Measurements from ENCODE around the gene RAB12.
"Not testable (repeated sequence)": the region's sequence is repeated elsewhere in the genome, so short reads cannot be mapped to it uniquely, and the experiment has no call there.

The RAB12 gene, protein sequence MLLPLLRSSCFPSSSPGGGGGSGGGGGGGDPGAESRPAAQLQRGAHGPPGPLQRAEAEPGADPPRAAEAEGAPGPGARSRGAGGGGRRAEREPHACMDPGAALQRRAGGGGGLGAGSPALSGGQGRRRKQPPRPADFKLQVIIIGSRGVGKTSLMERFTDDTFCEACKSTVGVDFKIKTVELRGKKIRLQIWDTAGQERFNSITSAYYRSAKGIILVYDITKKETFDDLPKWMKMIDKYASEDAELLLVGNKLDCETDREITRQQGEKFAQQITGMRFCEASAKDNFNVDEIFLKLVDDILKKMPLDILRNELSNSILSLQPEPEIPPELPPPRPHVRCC

DNA sequence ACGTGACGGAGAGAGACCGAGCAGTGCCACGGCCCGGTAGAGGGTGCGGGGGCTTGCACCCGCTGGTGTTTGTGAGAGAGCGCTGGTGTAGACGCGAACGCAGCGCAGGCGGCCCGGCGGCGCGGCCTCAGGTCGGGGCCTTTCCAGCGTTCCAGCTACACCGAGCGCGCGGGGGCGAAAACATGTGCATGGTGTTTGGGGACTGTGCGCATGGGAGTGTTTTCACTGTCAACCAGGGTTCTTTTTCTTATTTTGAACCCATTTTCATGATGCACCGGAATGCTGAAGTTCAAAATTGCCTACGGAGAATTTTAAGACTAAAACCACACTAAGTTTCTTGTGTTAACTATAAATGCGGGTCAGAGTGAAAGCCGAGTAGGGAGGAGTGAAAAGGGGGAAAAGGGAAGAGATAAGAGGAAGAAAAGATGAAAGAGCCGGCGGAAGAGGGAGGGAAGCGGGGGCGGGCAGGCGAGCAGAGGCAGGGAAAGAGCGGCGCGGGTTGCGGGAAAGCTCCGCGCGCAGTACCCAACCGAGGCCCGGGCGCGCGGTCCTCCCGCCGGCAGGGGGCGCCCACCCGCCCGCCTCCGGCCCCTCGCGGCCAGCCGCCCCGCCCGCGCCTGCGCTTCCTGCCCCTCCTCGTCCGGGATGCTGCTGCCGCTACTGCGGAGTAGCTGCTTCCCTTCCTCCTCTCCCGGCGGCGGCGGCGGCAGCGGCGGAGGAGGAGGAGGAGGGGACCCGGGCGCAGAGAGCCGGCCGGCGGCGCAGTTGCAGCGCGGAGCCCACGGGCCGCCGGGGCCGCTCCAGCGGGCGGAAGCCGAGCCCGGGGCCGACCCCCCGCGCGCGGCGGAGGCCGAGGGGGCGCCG lies at the start of gene RAB12:
RAB12 (plus strand) TSS at position 643 of the 864 bp plus-strand sequence; CDS start at position 646, 3 bp downstream.
- peak; percentile 63 to 70 for DNase-seq (ENCODE audit: low read depth in 2 of 2)

DNA sequence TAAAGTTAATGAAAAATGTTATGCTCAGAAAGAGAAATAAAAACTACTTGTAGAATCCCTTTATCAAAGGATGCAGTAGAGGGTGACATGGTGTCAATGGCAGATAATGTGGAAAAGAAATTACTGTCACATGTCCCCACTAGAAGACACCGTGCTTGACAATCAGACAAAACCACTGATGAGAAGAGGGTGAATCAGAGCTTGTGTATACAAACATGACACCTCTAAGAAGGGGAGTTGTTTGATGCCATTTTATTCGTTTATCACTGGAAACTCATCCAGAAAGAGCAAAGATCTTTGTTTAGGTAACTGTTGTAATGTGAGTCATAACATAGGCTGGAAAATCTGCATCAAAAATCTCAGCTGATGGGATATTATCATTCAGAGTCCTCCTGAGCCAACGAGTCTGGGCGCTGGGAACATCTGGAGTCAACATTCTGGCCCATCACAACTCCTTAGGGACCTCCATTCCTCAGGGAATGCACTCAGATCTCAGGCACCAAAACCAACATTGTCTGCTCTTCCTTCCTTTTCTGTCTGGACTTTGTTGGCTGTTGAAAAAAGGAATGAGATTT lies 49.5 kb upstream of the RAB12 start:
- DNase-seq (ENCODE audit: low read depth in 2 of 2): no peak

DNA sequence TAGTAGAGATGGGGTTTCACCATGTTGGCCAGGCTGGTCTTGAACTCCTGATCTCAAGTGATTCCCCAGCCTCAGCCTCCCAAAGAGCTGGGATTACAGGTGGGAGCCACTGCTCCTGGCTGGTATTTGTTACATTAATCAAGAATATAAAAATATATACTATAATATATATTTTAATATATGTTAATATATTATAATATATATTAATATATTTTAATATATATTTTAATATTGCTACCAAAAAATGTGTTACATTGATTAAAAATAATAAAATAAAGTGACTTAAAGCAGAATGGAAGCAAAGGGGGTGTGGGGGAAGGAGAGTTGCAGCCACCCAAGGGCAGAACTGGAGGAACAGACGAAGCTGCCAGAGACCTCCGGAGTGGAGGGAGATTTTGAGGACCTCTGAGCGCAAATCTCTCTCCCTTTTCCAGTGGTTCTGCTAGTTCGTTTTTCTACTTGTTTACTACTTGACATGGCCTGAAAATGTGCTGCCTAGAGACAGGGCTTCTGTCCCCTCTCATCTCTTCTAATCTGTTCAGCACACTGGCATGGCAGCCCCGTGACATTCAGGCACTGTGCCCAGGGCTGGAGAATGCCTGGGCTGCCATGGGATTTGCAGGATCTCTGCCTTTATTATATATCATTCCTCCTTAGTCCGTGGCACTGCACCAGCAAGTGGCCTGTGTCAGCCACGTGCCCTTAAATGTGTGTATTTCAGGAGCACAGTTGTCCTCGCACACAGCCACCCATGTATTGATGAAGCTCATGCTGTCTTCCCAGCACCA lies 47.9 kb upstream of the RAB12 start:
- no peak for DNase-seq (ENCODE audit: low read depth in 2 of 2)

DNA sequence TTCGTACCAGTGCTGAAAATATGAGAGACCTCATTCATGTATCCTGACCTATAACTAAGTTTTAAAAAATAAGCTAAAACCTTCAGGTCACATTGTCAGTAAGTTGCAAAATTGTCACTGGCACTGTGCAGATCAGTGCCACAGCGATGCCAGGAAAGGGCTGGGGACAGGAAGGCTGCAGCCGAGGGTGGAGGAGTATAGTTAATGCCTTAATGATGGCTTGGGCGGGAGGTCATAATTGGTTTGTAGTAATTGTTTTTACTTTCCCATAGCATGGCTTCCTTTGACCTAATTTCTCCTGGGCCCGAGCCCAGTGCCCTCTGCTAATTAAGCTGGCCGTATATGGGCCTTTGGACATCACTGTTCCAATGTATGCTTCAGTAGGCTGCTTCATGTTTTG lies 47.2 kb upstream of the RAB12 start:
- DNase-seq (ENCODE audit: low read depth in 2 of 2): no peak

DNA sequence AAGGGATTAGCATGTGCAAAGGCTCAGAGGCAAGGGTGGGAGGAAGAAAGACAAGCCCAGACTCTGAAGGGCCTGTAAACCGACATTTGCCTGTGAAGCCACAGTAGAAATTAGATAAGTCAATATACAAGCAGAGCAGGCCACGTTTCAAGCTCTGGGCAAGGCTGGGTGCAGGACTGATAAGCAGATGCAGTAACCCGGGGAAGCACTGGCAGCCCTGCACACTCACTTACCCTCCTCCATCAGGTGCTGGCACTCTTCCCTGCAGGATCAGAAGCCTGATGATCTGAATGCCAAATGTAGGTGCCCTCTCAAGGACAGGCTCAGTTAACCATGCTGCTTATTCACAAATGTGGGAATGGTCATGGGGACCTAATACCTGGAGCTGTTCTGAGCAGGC lies 46.3 kb upstream of the RAB12 start:
- DNase-seq (ENCODE audit: low read depth in 2 of 2): no peak

DNA sequence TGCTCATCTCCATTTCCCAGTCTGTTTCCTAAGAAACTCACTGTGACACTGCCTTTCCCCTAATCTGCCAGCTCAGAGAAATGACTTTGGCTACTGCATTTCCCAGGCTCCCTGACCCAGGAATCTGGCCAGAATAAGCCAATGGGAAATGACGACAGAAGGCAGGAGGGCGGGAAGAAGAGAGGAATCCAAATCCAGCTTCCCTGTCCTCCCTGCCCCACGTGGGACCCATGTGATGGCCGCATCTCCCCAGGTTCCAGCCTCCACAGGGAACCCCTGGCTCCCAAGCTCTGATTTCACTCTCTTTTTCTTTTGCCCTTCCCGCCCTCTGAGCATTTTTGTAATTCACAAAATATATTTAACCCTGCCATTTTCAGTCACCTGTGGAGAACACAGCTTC lies 37.8 kb upstream of the RAB12 start:
- no peak for DNase-seq (ENCODE audit: low read depth in 2 of 2)

DNA sequence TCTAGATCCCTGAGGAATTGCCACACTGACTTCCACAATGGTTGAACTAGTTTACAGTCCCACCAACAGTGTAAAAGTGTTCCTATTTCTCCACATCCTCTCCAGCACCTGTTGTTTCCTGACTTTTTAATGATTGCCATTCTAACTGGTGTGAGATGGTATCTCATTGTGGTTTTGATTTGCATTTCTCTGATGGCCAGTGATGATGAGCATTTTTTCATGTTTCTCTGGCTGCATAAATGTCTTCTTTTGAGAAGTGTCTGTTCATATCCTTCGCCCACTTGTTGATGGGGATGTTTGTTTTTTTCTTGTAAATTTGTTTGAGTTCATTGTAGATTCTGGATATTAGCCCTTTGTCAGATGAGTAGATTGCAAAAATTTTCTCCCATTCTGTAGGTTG lies 35.5 kb upstream of the RAB12 start:
- DNase-seq (ENCODE audit: low read depth in 2 of 2): not testable (repeated sequence)

DNA sequence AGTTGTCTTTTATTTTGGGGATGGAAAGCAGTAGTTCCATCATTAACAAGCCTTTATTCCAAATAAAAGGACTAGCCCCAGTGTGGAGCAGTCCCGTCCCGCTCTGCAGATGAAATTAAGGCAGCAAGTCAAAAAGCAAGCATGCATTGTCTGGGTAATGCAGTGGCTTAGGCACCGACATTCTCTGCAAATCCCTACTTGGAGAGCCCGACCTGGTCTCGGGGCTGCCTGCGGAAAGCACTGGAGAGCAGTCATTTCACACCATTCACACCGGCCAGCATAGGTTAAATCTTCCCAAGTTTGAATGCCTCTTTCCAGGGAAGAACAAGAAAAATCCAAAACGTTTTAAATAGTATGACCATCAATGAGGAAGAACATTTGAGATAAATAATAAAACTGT lies 24.4 kb upstream of the RAB12 start:
- DNase-seq (ENCODE audit: low read depth in 2 of 2): no peak

DNA sequence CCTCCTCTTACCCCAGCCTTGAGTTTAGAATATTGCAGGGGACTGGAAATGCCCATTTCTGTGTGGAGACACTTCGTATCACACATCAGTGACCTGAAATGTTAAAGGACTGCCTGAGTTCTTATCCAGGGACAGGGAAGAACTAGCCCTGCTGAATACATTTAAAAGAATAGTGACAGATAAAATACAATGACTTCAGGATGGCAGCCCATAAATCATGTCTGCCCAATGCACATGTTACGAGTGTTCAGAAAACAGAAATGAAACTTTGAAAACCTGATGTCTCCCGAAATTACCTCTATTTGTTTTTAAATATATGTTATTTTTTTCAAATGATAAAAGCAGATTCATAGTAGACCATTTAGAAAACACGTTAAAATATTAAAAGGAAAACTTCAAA lies 22.3 kb upstream of the RAB12 start:
- DNase-seq (ENCODE audit: low read depth in 2 of 2): no peak

DNA sequence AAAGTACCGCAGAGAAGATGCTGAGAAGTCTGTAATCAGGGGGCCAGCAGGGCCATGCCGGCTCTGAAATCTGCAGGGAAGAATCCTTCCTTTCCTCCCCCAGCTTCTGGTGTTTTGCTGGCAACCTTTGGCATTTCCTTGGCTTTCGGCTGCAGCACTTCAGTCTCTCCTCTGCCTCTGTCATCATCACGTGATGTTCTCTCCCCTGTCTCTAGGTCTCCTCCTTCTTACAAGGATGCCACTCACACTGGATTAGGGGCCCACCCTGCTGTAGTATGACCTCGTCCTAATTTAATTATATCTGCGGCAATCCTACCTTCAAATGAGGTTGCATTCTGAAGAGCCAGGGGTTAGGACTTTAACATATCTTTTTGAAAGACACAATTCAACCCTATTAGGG lies 13.8 kb upstream of the RAB12 start:
- no peak for DNase-seq (ENCODE audit: low read depth in 2 of 2)

DNA sequence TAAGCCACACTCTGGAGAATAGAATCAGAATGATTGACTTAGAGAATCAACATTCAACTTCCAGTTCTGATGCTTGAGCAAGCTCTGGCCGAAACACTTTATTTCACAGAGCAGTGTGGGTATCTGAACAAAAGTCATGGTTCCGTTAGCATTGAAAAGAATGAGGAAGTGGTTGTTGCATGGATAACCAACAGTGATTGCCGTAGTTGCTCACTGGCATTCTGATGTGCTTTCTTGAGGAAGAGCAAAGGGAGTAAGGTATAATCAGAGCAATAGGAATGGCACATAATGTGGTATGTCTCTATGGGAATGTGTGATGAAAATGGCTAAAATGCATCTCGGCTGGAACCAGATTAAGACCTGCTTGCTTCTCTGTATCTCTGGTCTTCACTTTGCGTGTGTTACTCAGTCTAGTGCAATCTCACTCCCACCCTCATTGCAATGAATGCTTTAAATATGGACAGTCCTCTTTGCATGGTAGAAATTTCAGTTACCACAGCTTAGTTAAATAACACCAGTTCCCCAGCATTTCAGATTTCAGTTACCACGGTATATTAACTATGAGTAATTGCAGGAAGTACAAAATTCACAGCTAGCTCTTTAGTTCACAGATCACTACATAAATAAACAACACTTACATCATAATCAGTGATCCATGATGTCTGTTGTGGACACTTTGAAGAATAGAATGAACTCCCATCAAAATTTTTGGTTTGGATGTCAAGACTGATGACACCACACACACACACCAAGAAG lies 7.8 kb upstream of the RAB12 start:
- no peak for DNase-seq (ENCODE audit: low read depth in 2 of 2)

DNA sequence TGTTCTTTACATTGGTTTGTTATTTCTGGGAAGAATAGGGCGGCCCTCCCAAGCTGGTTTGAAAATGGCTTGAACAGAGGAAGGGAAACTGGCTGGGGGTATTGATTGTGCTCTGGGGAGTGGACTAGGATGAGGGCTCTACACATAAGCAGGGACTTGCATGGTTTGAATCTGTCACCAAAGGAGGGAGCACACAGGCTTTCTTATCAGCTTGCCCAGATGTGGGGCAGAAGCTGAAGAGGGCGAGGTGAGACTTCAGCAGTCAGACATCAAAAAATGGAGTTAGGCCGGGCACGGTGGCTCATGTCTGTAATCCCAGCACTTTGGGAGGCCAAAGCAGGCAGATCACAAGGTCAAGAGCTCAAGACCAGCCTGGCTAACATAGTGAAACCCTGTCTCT lies 7.2 kb upstream of the RAB12 start:
- no peak for DNase-seq (ENCODE audit: low read depth in 2 of 2)

DNA sequence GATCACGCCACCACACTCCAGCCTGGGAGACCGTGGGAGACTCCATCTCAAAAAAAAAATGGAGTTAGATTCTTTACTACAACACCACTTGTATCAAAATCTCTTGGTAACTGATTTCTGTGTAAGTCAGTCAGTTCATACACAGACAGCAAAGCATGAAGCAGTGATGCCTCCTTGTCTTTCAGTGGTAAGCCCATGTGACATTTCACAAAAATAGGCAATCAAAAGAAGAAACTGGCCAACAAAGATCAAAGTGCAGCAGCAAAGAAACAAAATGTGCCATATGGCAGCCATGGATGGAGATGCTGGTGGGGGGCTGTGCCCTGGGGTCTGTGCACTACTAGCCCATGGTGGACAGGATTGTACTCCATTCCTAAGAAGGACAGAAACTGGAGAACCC lies 6.7 kb upstream of the RAB12 start:
- DNase-seq (ENCODE audit: low read depth in 2 of 2): no peak

DNA sequence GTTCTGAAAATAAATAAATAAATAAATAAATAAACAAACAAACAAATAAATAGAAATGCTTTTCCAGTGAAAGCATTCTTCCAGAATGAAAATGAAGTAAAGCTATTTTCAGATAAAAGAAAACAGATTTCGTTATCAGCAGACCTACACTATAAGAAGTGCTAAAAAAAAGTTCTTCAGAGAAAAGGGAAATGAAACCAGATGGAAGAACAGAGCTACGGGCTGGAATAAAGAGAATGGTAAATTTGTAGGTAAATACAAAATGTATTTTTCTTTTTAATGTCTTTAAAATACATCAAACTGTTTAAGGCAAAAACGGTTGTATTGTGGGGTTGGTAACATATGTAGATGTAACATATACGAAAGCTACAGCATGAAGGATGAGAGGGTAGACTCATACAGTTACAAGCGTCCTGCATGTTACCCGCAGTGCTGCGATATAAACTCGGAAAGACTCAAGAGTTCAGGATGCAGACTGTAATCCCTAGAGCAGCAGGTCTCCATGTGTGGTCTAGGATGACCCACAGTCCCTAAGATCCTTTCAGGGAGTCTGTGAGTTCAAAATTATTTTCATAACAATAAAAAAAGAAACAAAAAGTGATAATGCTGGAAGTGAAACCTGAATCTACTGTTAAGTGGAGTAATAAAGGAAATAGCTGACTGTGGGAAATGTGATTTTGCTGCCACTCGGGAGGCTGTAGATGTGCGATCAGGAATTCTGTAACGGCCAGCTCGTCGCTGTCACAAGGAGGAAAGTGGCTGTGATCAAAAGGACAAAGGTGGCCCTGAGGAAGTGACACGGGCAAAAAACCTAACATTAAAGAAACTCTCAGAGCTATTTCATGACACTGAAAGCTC lies 5.3 kb upstream of the RAB12 start:
- no peak for DNase-seq (ENCODE audit: low read depth in 2 of 2)

DNA sequence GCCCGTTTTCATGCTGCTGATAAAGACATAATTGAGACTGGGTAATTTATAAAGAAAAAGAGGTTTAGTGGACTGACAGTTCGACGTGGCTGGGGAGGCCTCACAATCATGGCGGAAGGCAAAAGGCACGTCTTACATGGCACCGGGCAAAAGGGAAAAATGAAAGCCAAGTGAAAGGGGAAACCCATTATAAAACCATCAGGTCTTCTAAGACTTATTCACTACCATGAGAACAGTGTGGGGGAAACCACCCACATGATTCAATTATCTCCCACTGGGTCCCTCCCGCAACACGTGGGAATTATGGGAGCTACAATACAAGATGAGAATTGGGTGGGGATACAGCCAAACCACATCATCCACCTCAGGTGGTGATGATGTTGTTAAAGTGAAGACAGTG lies 3.3 kb upstream of the RAB12 start:
- DNase-seq (ENCODE audit: low read depth in 2 of 2): no peak

DNA sequence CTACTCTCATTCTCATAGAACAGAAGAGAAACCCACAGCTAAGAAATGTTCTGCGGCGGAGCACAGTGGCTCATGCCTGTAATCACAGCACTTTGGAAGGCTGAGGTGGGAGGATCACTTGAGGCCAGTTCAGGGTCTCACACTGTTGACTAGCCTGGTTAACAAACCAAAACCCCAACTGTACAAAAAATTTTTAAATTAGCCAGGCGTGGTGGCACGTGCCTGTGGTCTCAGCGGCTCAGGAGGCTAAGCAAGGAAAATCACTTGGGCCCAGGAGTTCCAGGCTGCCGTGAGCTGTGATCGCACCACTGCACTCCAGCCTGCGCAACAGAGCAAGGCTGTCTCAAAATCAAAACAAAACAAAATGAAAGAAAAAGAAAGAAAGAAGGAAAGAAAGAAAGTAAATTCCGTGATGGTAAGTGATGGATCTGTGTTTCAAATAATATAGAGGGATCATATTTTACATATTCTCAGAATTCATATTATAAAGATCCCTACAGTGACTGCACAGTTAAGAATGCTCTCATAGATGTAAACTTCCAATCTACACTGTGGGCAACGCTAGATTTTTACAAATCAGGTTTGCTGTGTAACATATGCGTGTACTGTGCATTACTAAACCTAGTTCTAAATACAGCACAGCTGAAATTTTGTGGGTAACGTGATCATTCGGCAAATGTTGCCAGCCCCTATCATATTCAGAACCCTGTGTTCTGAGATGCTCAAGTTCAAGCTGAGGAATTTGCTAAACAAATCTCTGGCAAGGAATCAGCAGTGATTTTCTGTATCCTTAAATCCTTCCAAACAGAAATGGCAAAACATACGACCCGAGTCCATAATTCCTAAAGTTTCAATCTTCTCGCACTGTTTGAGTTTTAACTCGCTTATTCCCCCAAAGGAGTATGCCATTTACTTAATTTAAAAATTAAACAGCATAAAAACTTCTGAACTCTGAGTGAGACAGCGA lies 1.2 kb upstream of the RAB12 start:
- DNase-seq (ENCODE audit: low read depth in 2 of 2): no peak

DNA sequence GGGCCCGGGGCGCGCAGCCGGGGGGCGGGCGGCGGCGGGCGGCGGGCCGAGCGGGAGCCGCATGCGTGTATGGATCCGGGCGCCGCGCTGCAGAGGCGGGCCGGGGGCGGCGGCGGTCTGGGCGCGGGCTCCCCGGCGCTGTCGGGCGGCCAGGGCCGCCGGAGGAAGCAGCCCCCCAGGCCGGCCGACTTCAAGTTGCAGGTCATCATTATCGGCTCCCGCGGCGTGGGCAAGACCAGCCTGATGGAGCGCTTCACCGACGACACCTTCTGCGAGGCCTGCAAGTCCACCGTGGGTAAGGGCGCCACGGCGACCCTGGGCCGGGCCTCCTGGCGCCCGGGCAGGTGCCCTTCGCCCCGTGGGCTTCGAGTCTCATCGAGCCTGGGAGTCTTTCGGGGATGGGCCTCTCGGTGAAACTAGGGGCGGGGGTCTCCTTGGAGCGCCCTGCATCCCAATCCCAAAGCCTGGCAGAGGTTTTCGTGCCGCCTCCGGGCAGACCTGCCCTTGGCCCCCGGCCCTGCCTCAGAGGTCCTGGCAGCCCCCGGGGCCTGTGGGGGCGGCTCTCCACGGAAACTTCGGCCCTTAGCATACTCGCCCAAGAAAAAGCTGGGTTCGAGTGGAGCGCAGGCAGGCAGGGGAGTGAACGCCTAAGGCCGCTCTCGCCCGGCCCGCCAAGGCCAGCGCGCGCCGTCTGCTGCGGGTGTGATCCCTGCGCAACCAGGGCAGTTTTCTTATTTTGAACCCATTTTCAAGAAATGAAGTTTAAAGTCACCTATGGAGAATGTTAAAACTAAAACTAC lies 622 bp downstream of the RAB12 start:
- no peak for DNase-seq (ENCODE audit: low read depth in 2 of 2)

DNA sequence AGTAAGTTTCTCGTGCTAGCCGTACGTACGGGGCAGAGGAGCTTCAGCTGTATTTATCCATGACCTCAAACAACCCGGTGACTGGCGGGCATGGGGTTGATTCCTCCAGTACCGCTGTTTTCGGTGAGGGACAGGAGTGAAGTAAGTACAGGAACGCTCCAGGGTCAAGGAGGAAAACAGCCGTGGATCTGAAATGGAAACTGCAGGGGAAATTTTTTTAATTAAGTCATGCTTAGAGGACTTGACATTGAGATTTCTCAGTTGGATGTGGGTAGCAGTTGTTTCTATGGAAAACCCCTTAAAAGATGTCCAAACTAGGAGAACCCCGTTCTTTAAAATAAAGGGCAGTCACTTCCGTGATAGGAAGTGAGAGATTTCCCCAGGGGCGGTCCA lies 1.2 kb downstream of the RAB12 start:
- no peak for DNase-seq (ENCODE audit: low read depth in 2 of 2)

Data from fibroblast of skin of left quadriceps (primary cell).